ENCODE measurements around the gene LRP8.
A peak's percentile ranks its signal among the peaks of the same experiment; 100 is the strongest.
"Not testable (repeated sequence)": the region's sequence is repeated elsewhere in the genome, so short reads cannot be mapped to it uniquely, and the experiment has no call there.

LRP8 gene

GRCh38 chr1:53206083-53206685 is 121.7 kb downstream of the LRP8 start:
- not testable (repeated sequence) for DNase-seq

- DNase-seq: not testable (repeated sequence)
Measured at GRCh38 chr1:53205496-53205895, 122.4 kb downstream of the LRP8 start.

- DNase-seq: no peak
Measured at GRCh38 chr1:53203466-53203865, 124.4 kb downstream of the LRP8 start.

- no peak for DNase-seq
Measured at GRCh38 chr1:53198241-53198651, 129.6 kb downstream of the LRP8 start.

GRCh38 chr1:53197291-53198200 is 130.3 kb downstream of the LRP8 start:
- DNase-seq: no peak

- peak; percentile 83 for DNase-seq
Measured at GRCh38 chr1:53196485-53197290, 131.2 kb downstream of the LRP8 start, which contains the start of gene CPT2. Gene CPT2, plus strand, starts transcription at chr1:53196824. Its CDS starts 120 bp downstream, at chr1:53196944.

GRCh38 chr1:53196017-53196484 is 131.8 kb downstream of the LRP8 start:
- peak; percentile 46 for DNase-seq

- no peak for DNase-seq
Measured at GRCh38 chr1:53195246-53196016, 132.4 kb downstream of the LRP8 start.

Data from NCI-H1092 treated with DMSO at 0.1 percent for 48 hours (cell line).